Skeletal muscle satellite cell (primary cell): ENCODE measurements around the gene IFNL1. TPM values are rescaled to one million over a fixed set of nuclear protein-coding genes. Genes with fewer than 3 reads are reported as not detected.
A peak's percentile ranks its signal among the peaks of the same experiment; 100 is the strongest.

ENCODE experiments used
- H3K27me3 ChIP-seq: 2 replicates; pipeline ENCODE4 v1.7.0; 2013; ENCODE audit warnings: low read length; ENCODE audit not compliant: control insufficient read depth, insufficient read depth
- H3K36me3 ChIP-seq: 2 replicates; pipeline ENCODE4 v1.7.0; 2013; ENCODE audit warnings: mild to moderate bottlenecking, control low read depth, low read length; ENCODE audit not compliant: insufficient read depth
- H3K4me1 ChIP-seq: 2 replicates; pipeline ENCODE4 v1.7.0; 2013; ENCODE audit warnings: low read length; ENCODE audit not compliant: control insufficient read depth, insufficient read depth
- H3K4me2 ChIP-seq: 2 replicates; pipeline ENCODE4 v1.7.0; 2013; ENCODE audit warnings: mild to moderate bottlenecking, low read length
- H3K4me3 ChIP-seq: 2 replicates; pipeline ENCODE4 v1.7.0; 2013; ENCODE audit warnings: low read length
- H3K9ac ChIP-seq: 2 replicates; pipeline ENCODE4 v1.7.0; 2013; ENCODE audit warnings: mild to moderate bottlenecking, low read depth, low read length, moderate library complexity
- H3K9me3 ChIP-seq: replicated peaks from 2 replicates; pipeline ENCODE4 v1.7.0; 2013; ENCODE audit warnings: mild to moderate bottlenecking, control low read depth, low read length
- total RNA-seq: library from RNA; depleted of rRNA; stranded (reverse); fragments of >200 nt; gene quantifications from 2 replicates; pipeline ENCODE4 v1.2.3, GENCODE V29; 2012; rRNA removed

The IFNL1 gene
- total RNA-seq: not detected in 2 replicates

DNA sequence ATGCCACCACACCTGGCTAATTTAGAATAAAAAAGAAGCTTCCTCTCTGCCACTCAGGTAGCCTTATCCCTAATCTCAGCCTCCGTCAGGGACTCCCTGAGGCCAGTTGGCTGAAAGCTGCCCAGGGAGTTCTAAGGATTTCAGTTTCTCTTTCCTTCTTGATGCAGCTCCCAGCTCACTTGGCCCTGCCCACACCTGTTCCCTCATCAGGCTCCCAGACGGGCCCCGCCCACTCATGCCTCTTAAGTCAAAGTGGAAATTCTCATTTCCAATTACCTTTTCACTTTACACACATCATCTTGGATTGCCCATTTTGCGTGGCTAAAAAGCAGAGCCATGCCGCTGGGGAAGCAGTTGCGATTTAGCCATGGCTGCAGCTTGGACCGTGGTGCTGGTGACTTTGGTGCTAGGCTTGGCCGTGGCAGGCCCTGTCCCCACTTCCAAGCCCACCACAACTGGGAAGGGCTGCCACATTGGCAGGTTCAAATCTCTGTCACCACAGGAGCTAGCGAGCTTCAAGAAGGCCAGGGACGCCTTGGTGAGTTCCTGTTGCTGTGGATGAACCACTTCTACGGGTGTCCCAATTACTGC, at the start of gene IFNL1:
TSS of gene IFNL1 (plus strand) at position 353 of the 591 bp plus-strand sequence. CDS start at position 368, 15 bp downstream.
- Histone ChIP-seq H3K4me2 (no peak within 1 kb of the TSS), H3K4me3 (no peak within 1 kb of the TSS), H3K27me3 (peaks cover 49% of the 10 kb centered on the region), H3K9me3 (no peaks in the 10 kb centered on the region), H3K9ac (no peak within 1 kb of the TSS), H3K36me3 (no peaks in the 10 kb centered on the region), H3K4me1 (no peaks in the 10 kb centered on the region)

DNA sequence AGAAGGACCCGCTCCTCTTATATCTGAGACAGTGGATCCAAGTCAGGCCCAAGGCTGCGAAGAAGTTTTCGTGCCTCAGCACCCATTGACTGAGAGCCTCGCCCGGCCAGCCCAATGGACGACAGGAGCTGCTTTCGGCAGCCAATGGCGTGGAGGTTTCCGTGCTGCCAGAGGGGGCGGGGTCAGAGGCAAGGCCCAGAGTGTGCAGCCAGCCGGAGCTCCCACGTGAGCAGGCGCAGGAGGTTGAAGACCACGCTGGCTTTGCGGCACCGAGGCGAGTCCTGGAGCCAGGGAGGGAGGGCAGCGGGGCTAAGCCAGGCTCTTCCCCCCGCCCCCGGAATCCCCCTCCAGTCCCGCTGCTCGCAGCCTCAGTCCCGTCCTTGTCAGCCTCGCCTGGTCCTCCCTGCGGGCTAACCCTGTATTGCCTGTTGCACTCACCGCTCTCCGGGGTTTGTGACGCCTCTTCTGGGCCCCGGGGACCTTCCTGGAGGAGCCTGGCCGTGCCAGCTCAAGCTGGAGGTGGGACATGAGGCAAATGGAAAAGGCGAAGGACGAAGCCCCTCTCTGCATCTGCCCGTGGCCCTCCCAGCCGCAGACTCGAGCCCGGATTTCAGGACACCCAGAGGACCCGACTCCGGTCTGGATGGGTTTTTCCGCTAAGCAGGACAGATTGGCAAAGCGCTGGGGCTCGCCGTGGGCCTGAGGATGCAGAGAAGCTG, 49.1 kb upstream of the IFNL1 start:
- H3K36me3 ChIP-seq: no peaks in the 10 kb centered on the region
- H3K4me1 ChIP-seq: peaks cover 3% of the 10 kb centered on the region
- H3K27me3 ChIP-seq: peaks cover 39% of the 10 kb centered on the region
- no peak overlapping the region for H3K9ac ChIP-seq
- H3K4me2 ChIP-seq: peak overlapping the region; percentile 25
- H3K4me3 ChIP-seq: no peak overlapping the region
- no peaks in the 10 kb centered on the region for H3K9me3 ChIP-seq

DNA sequence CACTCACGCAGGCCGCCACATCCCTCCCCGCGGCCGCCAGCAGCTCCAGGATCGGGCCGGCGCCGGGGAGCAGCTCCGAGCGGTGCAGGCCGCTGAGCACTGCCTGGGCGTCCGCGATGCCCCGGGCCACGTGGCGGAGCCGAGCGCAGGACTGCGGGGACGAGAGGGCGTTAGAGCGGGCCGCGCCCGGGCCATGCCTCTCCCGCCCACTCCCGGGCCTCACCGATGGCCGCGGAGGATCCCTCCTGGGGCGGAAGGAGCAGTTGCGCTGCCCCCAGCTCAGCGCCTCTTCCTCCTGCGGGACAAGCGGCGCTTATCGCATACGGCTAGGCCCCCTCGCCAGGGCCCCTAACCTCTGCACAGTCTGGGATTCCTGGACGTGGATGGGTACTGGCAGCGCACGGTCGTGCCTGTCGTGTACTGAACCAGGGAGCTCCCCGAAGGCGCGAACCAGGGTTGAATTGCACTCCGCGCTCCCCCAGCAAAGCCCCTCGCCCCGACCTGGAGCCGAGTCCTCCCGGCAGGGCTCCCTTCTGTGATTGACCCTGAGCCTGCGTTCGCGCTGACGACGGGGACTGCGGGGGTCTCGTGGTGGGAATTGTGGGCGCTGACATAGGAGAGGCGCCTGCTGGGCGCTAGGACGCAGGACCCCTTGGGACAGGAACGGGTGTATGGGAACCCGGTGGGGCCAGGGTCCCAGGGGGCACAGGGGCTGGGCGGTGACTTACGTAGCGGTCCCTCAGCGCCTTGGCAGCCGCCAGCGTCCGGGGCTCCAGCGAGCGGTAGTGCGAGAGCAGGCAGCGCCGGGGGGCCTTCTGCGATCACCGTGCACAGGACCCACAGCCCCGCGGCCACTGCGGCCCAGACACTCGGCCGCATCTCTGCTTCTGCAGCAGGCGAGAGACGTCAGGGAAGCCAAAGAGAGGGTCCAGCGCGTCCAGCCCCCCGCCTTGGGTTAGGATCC, 48.2 kb upstream of the IFNL1 start:
- H3K4me2 ChIP-seq: no peak overlapping the region
- no peaks in the 10 kb centered on the region for H3K9me3 ChIP-seq
- no peak overlapping the region for H3K9ac ChIP-seq
- peaks cover 46% of the 10 kb centered on the region for H3K27me3 ChIP-seq
- peaks cover 3% of the 10 kb centered on the region for H3K4me1 ChIP-seq
- H3K4me3 ChIP-seq: no peak overlapping the region
- H3K36me3 ChIP-seq: no peaks in the 10 kb centered on the region

DNA sequence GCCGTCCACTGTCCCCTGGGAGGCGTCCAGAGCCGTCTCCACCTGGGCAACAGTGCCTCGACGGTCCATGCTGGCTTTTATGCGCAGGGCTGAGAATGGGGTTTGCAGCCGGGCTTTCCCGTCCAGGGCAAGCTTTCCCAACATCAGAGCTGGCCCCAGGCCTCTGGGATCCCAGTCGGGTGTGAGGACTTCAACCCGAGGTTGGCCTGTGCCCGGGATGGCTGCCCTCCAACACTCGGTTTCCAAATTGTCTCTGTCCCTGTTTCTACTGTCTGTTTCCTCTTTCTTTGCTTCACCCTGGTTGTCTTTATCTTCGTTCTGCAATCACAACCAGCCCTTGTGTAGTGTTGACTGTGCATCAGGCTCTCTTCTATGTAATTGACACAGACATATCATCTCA, 47.4 kb upstream of the IFNL1 start, which contains the start of gene IFNL4:
TSS of gene IFNL4 (minus strand) at position 51 of the 400 bp plus-strand sequence.
- Histone ChIP-seq H3K27me3 (peaks cover 54% of the 10 kb centered on the region), H3K9me3 (no peaks in the 10 kb centered on the region), H3K36me3 (no peaks in the 10 kb centered on the region), H3K4me2 (no peak within 1 kb of the TSS), H3K9ac (no peak within 1 kb of the TSS), H3K4me1 (peaks cover 3% of the 10 kb centered on the region), H3K4me3 (no peak within 1 kb of the TSS)

DNA sequence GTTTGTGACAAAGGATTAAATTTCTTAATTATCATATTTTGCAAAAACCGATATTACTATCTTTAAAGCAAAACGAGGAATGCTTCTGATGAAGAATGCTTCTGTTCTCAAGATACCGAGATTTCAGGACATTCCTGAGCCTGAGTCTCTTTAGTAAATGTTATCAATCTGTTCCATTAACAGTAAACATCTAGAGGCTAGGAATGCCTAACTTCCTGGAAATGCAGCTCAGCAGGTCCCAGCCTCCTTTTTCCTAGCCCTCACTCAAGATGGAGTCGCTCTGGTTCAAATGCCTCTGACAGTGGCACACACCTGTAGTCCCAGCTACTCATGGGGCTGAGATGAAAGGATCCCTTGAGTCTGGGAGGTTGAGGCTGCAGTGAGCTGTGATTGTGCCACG, 45.1 kb upstream of the IFNL1 start:
- Histone ChIP-seq H3K4me3 (no peak overlapping the region), H3K9me3 (no peaks in the 10 kb centered on the region), H3K27me3 (peaks cover 65% of the 10 kb centered on the region), H3K36me3 (no peaks in the 10 kb centered on the region), H3K9ac (no peak overlapping the region), H3K4me1 (peaks cover 3% of the 10 kb centered on the region), H3K4me2 (no peak overlapping the region)

DNA sequence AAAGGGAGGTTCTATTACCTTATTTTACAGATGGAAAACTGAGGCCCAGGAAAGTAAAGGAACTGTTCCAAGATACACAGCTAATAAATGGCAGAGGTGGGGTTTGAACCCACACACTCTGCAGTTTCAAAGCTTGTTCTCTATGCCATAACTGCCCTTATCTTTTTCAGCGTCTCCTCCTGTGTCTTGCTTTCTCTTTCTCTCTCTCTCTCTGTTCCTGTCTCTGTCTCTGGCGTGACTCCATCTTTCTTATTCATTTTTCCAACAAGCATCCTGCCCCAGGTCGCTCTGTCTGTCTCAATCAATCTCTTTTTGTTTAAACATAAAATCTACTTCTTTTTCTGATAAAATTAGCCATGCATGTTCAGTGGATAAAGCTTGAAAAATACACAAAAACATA, 44.4 kb upstream of the IFNL1 start:
- no peaks in the 10 kb centered on the region for H3K9me3 ChIP-seq
- peaks cover 72% of the 10 kb centered on the region for H3K27me3 ChIP-seq
- H3K4me1 ChIP-seq: peaks cover 3% of the 10 kb centered on the region
- H3K4me2 ChIP-seq: no peak overlapping the region
- H3K36me3 ChIP-seq: no peaks in the 10 kb centered on the region
- H3K4me3 ChIP-seq: no peak overlapping the region
- no peak overlapping the region for H3K9ac ChIP-seq

DNA sequence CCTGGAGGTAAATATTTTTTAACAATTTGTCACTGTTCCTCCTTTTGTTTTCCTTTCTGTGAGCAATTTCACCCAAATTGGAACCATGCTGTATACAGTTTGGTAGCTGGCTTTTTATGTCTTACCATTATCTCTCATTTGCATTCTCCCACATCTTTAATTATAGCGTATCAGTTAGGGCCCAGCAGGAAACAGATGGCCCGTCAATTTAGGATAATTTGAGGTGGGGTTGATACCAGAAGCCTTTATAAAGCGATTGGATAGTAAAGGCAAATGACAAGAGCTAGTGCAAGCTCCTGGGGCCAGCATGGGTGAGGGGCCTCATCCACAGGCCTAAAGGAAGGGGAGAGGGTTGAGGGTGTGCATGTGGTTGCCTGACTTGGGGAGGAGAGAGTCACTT, 43.7 kb upstream of the IFNL1 start:
- H3K4me3 ChIP-seq: no peak overlapping the region
- no peaks in the 10 kb centered on the region for H3K9me3 ChIP-seq
- no peak overlapping the region for H3K4me2 ChIP-seq
- no peaks in the 10 kb centered on the region for H3K36me3 ChIP-seq
- H3K27me3 ChIP-seq: peaks cover 66% of the 10 kb centered on the region
- no peaks in the 10 kb centered on the region for H3K4me1 ChIP-seq
- no peak overlapping the region for H3K9ac ChIP-seq

DNA sequence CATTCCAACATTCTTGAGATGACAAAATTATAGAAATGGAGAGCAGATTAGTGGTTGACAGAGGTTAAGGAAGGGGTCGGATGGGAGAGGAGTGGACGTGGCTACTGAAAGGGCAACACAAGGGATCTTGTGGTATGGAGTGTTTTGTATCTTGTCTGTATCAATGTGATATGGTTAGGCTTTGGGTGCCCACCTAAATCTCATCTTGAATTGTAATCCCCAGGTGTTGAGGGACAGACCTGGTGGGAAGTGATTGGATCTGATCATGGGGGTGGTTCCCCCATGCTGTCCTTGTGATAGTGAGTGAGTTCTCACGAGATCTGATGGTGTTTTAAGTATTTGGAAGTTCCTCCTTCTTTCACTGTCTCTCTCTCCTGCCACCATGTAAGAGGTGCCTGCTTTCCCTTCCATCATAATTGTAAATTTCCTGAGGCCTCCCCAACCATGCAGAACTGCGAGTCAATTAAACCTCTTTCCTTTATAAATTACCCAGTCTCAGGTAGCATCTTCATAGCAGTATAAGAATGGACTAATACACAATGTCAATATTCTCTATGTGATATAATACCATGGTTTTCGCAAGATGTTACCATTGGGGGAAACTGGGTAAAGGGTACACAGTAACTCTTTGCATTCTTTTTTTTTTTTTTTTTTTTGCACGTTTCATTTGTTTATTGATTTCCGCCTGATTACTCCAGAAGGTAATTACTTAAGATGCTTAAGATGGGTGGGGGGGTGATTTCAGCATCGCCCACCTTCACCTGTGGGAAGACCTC, 42.6 kb upstream of the IFNL1 start:
- Histone ChIP-seq H3K4me2 (no peak overlapping the region), H3K27me3 (peaks cover 54% of the 10 kb centered on the region), H3K9me3 (no peaks in the 10 kb centered on the region), H3K4me1 (no peaks in the 10 kb centered on the region), H3K9ac (no peak overlapping the region), H3K36me3 (no peaks in the 10 kb centered on the region), H3K4me3 (no peak overlapping the region)

DNA sequence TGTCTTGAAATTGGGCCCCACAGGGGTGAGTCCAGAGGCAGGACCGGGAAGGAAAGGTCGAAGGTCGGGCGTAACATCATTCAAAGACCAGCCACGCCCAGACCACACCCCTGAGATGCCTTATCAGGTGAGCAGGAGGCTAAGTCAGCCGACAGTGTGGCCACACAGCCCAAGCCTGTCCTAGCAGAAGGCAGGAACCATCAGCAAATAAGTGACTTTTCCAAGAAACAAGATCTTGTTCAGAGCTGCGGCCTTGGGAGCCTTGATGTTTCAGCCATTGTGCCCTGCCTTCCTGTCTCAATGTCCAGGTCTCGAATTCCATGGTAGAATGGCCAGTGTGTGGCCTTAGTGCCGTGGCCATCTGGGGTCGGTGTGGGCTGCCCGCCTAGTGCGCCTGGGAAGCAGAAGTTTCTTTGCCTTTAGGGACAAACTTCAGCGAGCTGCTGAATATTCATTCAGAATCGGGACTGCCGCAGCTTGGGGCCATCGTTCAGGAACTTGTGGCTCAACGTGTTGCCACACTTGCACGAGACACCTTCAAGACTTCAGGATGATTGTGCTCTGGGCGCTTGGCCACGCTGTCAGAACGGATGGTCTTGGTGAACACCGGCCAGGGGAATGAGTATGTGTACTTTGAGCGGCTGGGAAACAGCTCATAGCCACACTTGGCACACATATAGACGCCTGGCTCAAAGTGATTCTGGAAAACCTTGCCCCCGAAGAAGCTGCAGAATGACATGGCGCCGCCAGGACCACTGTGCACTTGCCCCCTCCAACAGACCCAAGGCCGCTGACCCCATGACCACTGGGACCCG, 41.5 kb upstream of the IFNL1 start:
- peaks cover 43% of the 10 kb centered on the region for H3K27me3 ChIP-seq

DNA sequence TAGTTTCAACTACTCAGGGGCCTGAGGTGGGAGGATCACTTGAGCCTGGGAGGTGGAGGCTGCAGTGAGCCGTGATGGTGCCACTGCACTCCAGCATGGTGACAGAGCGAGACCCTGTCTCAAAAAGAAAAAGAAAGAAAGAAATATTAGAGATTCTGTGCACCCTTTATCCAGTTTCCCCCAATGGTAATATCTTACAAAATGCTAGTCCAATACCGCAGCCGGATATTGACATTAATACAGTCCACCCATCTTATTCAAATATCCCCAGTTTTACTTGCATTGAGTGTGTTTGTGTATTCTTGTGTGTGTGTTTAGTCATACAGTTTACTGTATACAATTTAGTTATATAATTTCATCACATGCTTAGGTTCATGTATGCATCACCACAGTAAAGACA, 39.0 kb upstream of the IFNL1 start:
- no peak overlapping the region for H3K9ac ChIP-seq
- peaks cover 54% of the 10 kb centered on the region for H3K27me3 ChIP-seq
- H3K36me3 ChIP-seq: no peaks in the 10 kb centered on the region
- no peak overlapping the region for H3K4me2 ChIP-seq
- no peaks in the 10 kb centered on the region for H3K4me1 ChIP-seq
- H3K9me3 ChIP-seq: no peaks in the 10 kb centered on the region
- H3K4me3 ChIP-seq: no peak overlapping the region

More for the DNA sequence above, 41.5 kb upstream of the IFNL1 start:
- no peaks in the 10 kb centered on the region for H3K4me1 ChIP-seq
- no peak overlapping the region for H3K4me3 ChIP-seq
- H3K4me2 ChIP-seq: no peak overlapping the region
- no peak overlapping the region for H3K9ac ChIP-seq
- H3K36me3 ChIP-seq: no peaks in the 10 kb centered on the region
- no peaks in the 10 kb centered on the region for H3K9me3 ChIP-seq
